Measurements from ENCODE around the gene NSMCE4A. TPM values are rescaled to one million over a fixed set of nuclear protein-coding genes. Genes with fewer than 3 reads are reported as not detected.

NSMCE4A gene
- total and polyA plus RNA-seq, 11 donors: 19.8 to 33.6 (median 25.8) TPM

- ATAC-seq: peak in 1 of 4 donors; percentile 23
These were observed 46.5 kb downstream of the NSMCE4A start for GRCh38 chr10:121928528-121928884.

GRCh38 chr10:121927841-121928527, 47.0 kb downstream of the NSMCE4A start, which contains the start of gene ATE1:
TSS of gene ATE1 (minus strand) at chr10:121928031. CDS start at chr10:121927949, 82 bp downstream.
- intact Hi-C loops (cut with DNase I): loop anchor here in 8 of 10 donors (2.0 to 10.0 kb wide), 7 partner anchors 44 to 185 kb away; partner anchors contain the start of gene NSMCE4A (in 2 of the 8)
- DNase-seq (peak; percentile 92 to 95 (median 94)), ATAC-seq (peak; percentile 91 to 98 (median 96))
- Histone ChIP-seq H3K27ac (peak within 1 kb of the TSS; percentile 90 to 100 (median 98)), H3K27me3 (no peaks in the 10 kb centered on the region), H3K9me3 (no peaks in the 10 kb centered on the region), H3K4me3 (peak within 1 kb of the TSS; percentile 82 to 100 (median 94)), H3K4me1 (peaks cover 0 to 41% (median 18%) of the 10 kb centered on the region in 12 donors), H3K36me3 (peaks cover 0 to 11% (median 5%) of the 10 kb centered on the region in 9 donors)
- 0 to 1% (median 0%) methylated on average over 54 to 87 of the region's 87 CpGs for WGBS, 4 donors
- TF ChIP-seq CTCF (IDR thresholded peaks at IDR 0.05) (peak in 6 of 12 donors; percentile 10 to 46 (median 26)), POLR2A (IDR thresholded peaks at IDR 0.05) (peak in 1 of 2 donors; percentile 73)

More at GRCh38 chr10:121928528-121928884, 46.5 kb downstream of the NSMCE4A start:
- peak in 2 of 5 donors; percentile 35 to 55 for DNase-seq
- H3K4me1 ChIP-seq: peaks cover 0 to 41% (median 18%) of the 10 kb centered on the region in 12 donors
- WGBS, 4 donors: 1 to 12% (median 6%) methylated on average over 11 to 20 of the region's 20 CpGs
- peak overlapping the region; percentile 82 to 100 (median 94) for H3K4me3 ChIP-seq
- peaks cover 0 to 7% (median 0%) of the 10 kb centered on the region in 9 donors for H3K36me3 ChIP-seq
- intact Hi-C loops (cut with DNase I): loop anchor here in 8 of 10 donors (2.0 to 10.0 kb wide), 7 partner anchors 44 to 184 kb away; partner anchors contain the start of gene NSMCE4A (in 2 of the 8)
- no peak for TF ChIP-seq POLR2A (IDR thresholded peaks at IDR 0.05)
- no peak for TF ChIP-seq CTCF (IDR thresholded peaks at IDR 0.05)
- H3K9me3 ChIP-seq: no peaks in the 10 kb centered on the region
- H3K27ac ChIP-seq: peak overlapping the region; percentile 90 to 100 (median 98)
- no peaks in the 10 kb centered on the region for H3K27me3 ChIP-seq

- Histone ChIP-seq H3K36me3 (peaks cover 0 to 17% (median 8%) of the 10 kb centered on the region in 9 donors), H3K4me3 (peak overlapping the region; percentile 82 to 100 (median 94)), H3K4me1 (peaks cover 0 to 41% (median 18%) of the 10 kb centered on the region in 12 donors), H3K9me3 (no peaks in the 10 kb centered on the region), H3K27me3 (no peaks in the 10 kb centered on the region), H3K27ac (peak overlapping the region; percentile 90 to 100 (median 98))
- peak; percentile 59 to 79 (median 65) for DNase-seq
- intact Hi-C loops (cut with DNase I): loop anchor here in 7 of 10 donors (5.0 to 10.0 kb wide), 5 partner anchors 45 to 185 kb away; no protein-coding TSS in a partner anchor
- peak; percentile 29 to 76 (median 64) for ATAC-seq
- 0 to 1% (median 0%) methylated on average over 17 to 48 of the region's 48 CpGs for WGBS, 4 donors
- no peak for TF ChIP-seq POLR2A (IDR thresholded peaks at IDR 0.05)
- TF ChIP-seq CTCF (IDR thresholded peaks at IDR 0.05): no peak
These were observed 47.6 kb downstream of the NSMCE4A start for GRCh38 chr10:121927318-121927840.

Data from heart left ventricle (tissue), 16 donors.